SW480 (cell line): Measurements from ENCODE around the gene OPCML.

Source experiments
- DNase-seq: peaks from one replicate; pipeline ENCODE4 v3.0.0-alpha.2; 2016; ENCODE audit warnings: low spot score

Gene OPCML

GRCh38 chr11:133175103-133175502 lies 357.2 kb downstream of the OPCML start:
- DNase-seq: no peak

GRCh38 chr11:133173810-133174412 lies 358.4 kb downstream of the OPCML start:
- no peak for DNase-seq

GRCh38 chr11:133172349-133172748 lies 360.0 kb downstream of the OPCML start:
- DNase-seq: no peak

DNA sequence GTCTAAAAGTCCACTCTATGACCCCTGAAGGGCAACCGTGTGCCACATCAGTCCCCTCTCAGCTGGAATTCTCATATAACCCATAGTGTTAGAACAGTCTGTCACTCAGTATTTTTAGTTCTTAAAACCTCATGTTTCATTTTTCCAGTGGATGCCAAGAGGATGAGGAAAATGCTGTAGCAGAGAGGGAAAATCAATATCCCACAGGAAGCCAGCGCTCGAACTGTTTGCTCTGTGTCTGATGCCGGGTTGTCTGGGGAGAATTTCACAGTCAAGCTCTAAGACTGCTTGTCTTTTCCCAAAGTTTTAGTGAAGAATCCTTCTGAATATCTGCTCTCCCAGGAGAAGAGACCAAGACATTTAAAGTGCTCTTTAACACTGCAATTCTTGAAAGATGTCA lies 360.9 kb downstream of the OPCML start:
- no peak for DNase-seq

DNA sequence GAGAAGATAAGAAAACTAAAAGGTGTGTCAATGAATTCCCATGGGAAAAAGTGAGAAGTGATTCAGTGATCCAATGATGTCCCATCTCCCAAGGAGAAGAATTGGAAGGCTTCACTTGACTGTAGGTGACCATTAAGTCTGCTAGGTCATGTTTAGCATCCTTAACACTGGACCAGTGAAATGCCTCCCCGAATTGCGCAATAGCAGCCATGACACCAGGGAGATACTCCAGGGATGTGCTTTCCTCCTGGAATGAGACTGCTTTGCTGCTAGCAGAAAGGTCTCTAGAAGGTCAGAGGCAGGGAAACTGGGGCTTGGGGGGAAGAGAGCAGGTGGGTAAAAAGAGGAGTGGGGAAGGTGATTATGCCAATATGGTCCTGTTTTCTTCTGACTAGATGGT lies 364.3 kb downstream of the OPCML start:
- DNase-seq: no peak

- DNase-seq: no peak
These were observed 365.6 kb downstream of the OPCML start for GRCh38 chr11:133166662-133167061.

DNA sequence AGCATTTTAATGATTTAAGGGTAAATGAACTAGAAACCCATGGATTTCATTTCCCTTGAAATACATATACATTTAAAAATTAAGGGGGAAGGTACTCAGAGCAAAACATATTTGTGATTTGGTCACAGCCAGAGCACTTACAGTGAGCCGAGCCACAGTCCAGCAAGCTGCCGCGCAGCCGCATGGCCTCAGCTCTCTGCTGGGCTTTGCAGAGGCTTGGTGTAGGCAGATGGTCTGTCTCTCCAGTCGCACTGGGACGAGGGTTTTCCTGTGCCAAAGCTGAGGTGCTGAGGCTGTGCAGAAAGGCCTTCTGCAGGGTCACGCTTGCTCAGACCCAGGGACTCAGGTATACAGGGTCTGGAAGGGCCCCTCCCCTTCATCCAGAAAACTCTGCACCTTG lies 367.3 kb downstream of the OPCML start:
- DNase-seq: no peak

DNA sequence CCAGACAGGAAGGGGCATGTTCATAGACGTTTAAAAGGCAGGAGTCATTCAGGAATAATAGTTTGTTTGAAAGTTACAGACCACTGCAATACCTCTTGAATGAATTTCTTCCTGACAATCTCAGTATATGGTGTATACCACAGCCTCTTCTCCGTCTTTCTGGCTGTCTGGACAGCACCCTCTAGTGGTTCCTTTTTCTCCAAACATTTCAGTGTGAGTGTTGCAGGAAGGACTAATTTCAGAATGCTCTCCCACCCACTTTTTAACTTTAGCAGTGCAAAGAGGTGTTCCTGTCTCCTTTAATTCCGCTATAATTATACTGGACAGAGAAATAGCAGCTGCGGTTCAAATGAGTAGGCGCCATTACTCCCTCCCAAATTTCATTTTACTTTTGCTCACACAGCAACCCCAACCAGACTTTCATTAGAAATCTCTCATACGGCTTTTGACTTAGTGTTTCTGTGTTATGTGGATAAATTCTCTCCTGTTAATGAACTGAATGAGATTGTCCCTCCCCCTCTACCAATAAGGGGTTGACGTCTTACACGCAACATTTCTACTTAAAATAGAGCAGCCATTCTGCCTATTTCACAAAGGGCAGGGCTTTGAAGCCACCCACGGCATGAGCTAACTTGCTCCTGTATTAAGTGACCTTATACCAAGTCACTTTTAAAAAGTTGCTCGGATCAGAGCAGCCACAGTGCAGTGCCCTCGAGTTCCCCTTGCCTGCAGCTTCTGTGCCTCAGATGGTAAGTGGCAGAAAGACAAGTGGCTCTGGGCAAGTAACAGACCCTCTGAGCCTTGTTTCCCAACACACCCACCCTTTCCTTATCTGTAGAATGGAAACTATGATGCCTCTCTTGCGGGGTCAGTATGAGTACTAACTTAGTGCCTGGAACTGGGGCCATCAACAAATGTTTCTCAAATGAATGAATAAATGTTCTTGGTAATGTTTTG lies 368.6 kb downstream of the OPCML start:
- DNase-seq: peak; percentile 65

DNA sequence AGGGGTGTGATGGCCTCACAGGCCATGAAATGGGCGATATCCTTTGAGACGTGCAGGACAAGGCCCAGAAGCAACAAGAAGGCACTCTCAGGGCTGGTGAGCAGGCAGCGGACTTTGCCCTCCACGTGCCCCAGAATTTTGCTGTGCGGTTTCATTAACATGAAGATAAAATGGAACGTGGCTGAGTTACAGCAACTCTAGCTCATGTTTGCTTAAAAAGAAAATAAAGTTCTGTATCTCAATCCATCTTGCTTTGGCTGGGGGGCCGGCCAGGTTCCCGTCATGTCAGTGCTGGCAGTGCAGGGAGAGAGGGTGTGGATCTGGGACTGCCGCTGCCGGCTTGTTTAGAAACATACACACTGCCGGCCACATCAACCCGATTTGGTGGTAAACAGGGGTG lies 370.1 kb downstream of the OPCML start:
- DNase-seq: peak; percentile 36

GRCh38 chr11:133160754-133161153 lies 371.5 kb downstream of the OPCML start:
- DNase-seq: peak; percentile 57

DNA sequence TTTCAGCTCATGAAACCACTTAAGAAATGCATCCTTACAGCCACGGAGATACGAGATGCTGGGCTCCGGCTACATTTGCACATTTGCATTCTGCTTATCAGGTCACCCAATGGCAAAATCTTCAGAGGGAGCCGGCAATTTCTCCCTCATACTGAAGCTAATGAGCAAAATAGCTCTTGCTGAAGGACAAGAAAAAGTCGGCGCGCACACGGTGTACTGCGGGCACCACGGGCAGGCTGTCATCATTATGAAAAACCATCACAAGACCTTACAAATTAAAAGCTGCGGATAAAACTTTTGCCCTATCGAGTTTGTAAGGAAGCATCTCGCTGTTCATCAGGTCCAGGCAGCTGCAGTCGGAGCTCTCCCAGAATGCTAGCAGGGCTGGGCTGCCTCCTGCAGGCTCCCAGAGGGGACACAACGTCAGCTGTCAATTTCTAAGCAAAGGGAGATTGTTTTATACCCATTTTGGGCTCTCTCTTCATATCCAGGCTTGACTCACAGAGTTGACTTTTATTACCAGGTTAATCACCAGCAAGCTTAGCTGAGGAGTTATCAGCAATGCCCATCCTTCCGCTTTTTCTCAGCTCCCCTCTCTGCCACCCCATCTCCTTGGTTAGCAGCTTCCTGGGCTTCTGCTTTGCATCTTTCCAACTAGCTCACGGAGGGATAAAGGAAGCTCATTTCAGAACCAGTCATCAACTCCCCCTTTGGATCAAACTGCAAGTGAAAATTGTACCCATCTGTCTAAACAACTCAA lies 375.1 kb downstream of the OPCML start:
- DNase-seq: no peak

DNA sequence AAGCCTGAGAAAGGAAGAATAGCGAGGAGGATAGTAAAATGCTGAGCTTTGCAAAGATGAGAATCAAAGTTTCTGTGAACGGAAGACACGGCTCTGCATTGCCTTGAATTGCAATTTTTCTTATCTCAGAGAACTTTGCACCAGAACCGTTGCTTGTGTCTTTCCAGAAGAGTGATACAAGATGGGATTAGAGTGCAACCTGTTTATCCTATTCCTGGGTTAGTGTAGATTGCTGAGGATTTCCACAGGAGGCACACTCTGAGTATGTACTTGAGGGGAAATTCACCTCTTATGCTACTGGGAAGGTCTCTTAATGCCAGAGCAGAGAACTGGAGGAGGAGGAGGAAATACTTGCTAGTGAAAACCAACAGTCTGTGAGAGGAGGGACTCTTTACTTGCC lies 377.5 kb downstream of the OPCML start:
- no peak for DNase-seq

GRCh38 chr11:133154076-133154475 lies 378.2 kb downstream of the OPCML start:
- no peak for DNase-seq

DNA sequence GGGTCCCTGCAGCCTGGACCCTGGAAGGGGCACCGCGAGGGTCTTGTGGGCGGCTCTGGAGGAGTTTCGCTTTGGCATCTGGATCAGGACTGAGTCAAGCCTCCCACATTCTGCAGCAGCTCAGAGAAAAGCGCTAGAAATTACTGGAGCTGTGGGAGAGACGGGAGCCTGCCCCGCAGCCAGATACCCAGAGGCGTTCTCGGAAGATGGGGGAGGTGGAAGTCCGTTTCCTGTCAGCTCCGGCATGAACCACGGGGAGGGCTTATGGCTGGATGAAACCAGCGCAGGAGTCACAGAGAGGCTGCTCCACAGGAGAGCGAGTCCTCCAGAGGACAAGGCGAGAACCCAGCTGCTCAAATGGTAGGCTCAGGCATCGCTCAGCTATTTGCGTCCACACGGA lies 379.3 kb downstream of the OPCML start:
- DNase-seq: no peak

DNA sequence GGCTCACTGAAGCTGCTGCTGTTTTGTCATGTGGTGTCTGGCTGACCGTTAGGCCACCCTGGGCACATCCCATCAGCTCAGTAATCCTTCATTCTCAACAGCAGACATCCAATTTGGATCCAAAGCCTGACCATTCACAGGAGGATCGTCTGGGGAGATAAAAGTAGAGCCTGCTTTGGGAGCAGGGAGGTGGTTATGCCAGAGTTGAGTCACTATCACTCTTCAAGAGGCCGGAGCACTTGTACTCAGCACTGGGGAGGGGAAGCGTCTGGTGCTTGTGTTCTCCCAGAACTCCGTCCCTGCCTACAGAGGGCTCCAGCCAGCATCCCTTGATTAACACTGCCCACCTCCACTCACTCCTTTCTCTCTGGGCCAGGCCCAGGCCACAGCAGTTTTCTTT lies 382.6 kb downstream of the OPCML start:
- no peak for DNase-seq

DNA sequence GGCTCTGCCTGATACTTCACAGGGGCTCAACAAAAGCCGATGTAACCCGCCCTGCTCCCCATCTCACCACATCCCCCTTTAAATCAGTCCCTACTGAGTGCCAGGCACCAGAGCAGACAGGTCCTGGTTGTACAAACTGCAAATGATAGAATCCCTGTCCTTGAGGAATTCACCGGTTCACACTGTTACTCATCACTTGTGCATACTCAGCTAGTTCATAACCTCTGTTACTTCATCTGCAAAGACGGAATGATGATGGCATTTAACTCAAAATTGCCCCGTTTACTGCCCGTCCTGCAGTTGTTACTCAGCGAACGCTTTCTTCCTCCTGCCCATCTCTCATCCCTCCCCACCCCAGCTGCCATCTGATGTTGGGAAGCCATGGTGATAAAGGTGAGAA lies 384.7 kb downstream of the OPCML start:
- no peak for DNase-seq

DNA sequence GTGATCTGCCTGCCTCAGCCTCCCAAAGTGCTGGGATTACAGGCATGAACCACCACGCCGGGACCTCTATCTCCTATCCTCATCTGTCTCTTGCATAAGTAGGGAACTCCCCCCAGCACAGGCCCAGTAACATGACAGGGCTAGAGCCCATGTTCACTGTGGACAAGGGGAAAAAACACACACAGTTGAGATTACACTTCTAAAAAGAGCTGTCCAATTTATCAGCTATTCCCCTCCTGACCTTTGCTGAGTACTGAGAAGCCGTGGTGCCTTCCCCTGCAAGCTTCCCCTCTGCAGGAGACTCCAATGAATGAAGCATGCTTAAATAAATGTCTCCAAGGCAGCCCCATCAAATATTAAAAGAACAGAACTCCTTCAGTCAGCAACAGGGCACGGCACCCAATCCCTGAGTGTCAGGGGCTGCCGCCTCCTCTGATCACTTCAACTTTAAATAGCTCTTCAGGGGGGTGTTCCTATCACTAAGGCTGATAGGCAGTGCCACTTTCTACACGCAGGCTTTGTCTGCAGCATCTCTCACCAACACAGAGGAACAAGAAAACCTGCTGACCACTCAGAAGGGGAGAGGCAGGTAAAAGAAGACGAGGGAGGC lies 385.5 kb downstream of the OPCML start:
- DNase-seq: no peak

GRCh38 chr11:133137939-133138338 lies 394.4 kb downstream of the OPCML start:
- DNase-seq: no peak

DNA sequence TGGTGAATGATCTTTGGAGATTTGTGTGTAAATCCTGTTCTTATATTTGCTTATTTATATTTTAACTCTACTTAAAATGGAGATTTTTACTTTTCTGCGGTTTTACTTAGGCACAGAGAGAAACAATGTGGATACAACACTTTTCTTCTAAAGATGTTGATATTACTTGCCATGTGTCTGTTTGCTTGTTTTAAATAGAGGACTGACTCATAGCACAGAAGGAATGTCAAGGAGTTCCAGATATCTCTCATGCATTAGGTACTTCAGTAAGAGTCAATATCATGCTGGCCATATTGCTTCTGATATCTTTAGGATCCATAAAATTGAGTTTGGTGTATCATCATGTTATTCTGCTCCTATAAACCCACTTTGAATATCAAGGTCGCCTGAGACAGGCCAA lies 395.0 kb downstream of the OPCML start:
- no peak for DNase-seq

DNA sequence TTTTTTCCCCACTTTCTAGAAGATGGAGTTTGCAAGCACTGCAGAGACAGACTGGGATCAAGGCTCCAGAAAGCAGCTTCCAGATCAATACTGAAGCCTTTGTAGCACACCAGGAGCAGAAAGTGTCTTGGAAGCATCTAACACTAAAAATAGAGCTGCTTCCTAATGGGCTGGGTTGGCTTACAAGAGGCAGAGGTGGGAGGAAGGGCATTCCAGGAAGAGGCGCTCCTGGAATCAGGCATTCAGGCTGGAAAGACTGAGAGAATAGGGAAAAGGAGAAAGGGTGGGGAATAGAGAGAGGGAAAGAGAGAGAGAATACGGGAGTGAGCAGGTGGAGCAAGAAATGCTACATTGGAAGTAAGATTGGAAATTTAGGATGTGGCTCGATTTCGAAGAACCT lies 395.9 kb downstream of the OPCML start:
- no peak for DNase-seq

GRCh38 chr11:133134314-133135173 lies 397.8 kb downstream of the OPCML start:
- peak; percentile 67 for DNase-seq
